ENCODE data around the gene UBASH3A. TPM values are rescaled to one million over a fixed set of nuclear protein-coding genes. Genes with fewer than 3 reads are reported as not detected.

The UBASH3A gene
- polyA plus RNA-seq, 1 of the 3 experiments (the other 2 are of a cell fraction), result not detected

- Histone ChIP-seq H3K4me1 (ENCODE audit: control insufficient read depth in 1 of 2, insufficient read depth in 2 of 2, low read depth in 1 of 2, low read length in 1 of 2) (peaks cover 0 to 15% of the 10 kb centered on the region in 2 experiments; a peak in 1 of 4 replicates), H4K20me1 (ENCODE audit: insufficient read depth) (no peaks in the 10 kb centered on the region), H3K9me3 (no peaks in the 10 kb centered on the region), H2AFZ (ENCODE audit: low read depth) (no peak overlapping the region), H3F3A (replicated peaks; ENCODE audit: insufficient read depth) (no peaks in the 10 kb centered on the region), H3K9me2 (no peaks in the 10 kb centered on the region), H3K9ac (no peak overlapping the region), H3K79me2 (ENCODE audit: insufficient read depth) (no peaks in the 10 kb centered on the region), H3K4me2 (no peak overlapping the region), H3K27me3 (ENCODE audit: insufficient read depth) (no peaks in the 10 kb centered on the region), H3K27ac (ENCODE audit: low read depth in 2 of 2, low read length in 1 of 2) (no peak overlapping the region), H3K4me3 (ENCODE audit: low read depth in 2 of 2, low read length in 1 of 2) (no peak overlapping the region), H3K36me3 (replicated peaks in 1 of 2; ENCODE audit: control insufficient read depth in 1 of 2, insufficient read depth in 2 of 2, low read length in 1 of 2) (no peaks in the 10 kb centered on the region)
- WGBS (ENCODE audit: low lambda C conversion rate), result 60% methylated on average over 5 of the region's 8 CpGs
- no peak for TF ChIP-seq CHD2 (IDR thresholded peaks at IDR 0.05; ENCODE audit: low read length, partially characterized antibody)
- no peak for TF ChIP-seq NRF1 (IDR thresholded peaks at IDR 0.05; ENCODE audit: low read depth, low read length)
- no peak for TF ChIP-seq EP300 (IDR thresholded peaks at IDR 0.05; ENCODE audit: borderline replicate concordance in 1 of 2, low read depth in 1 of 2, low read length in 1 of 2)
- no peak for TF ChIP-seq MAX (IDR thresholded peaks at IDR 0.05; ENCODE audit: low read depth)
- no peak for TF ChIP-seq TAF1 (IDR thresholded peaks at IDR 0.05; ENCODE audit: borderline replicate concordance, low read depth, low read length)
- TF ChIP-seq TCF12 (IDR thresholded peaks at IDR 0.05), result no peak
- no peak for TF ChIP-seq USF1 (IDR thresholded peaks at IDR 0.05; ENCODE audit: borderline replicate concordance, low read depth)
- TF ChIP-seq ZBTB33 (IDR thresholded peaks at IDR 0.05; ENCODE audit: borderline replicate concordance, low read depth), result no peak
- no peak for TF ChIP-seq IRF3 (IDR thresholded peaks at IDR 0.05; ENCODE audit: low read depth, low read length)
- no peak for TF ChIP-seq FOSL2 (IDR thresholded peaks at IDR 0.05; ENCODE audit: borderline replicate concordance, low read depth)
- TF ChIP-seq REST (IDR thresholded peaks at IDR 0.05; ENCODE audit: low read depth, low read length), result no peak
- TF ChIP-seq NFIC (IDR thresholded peaks at IDR 0.05; ENCODE audit: borderline replicate concordance), result no peak
- no peak for TF ChIP-seq EZH2phosphoT487 (IDR thresholded peaks at IDR 0.05; ENCODE audit: borderline replicate concordance, low read depth)
- no peak for TF ChIP-seq YY1 (IDR thresholded peaks at IDR 0.05; ENCODE audit: low read depth)
- TF ChIP-seq JUND (IDR thresholded peaks at IDR 0.05), result no peak
- TF ChIP-seq ELF1 (IDR thresholded peaks at IDR 0.05), result no peak
- CTCF ChIA-PET, result interaction anchor here (0.8 to 1.4 kb wide), 3 partner anchors 10 to 339 kb away, joined by 3 to 4 read pairs (median 3); no protein-coding TSS in a partner anchor
- POLR2A ChIA-PET, result no interaction called here
- DNase-seq, result no peak
These were observed 52.8 kb downstream of the UBASH3A start for GRCh38 chr21:42456457-42456856.
